Effector CD8-positive, alpha-beta T cell (primary cell): ENCODE data around the gene ESRRA.

Experiments
- DNase-seq: peaks from one replicate; lab custom pipeline; 2025; lab: John Stamatoyannopoulos, UW

Gene ESRRA

DNA sequence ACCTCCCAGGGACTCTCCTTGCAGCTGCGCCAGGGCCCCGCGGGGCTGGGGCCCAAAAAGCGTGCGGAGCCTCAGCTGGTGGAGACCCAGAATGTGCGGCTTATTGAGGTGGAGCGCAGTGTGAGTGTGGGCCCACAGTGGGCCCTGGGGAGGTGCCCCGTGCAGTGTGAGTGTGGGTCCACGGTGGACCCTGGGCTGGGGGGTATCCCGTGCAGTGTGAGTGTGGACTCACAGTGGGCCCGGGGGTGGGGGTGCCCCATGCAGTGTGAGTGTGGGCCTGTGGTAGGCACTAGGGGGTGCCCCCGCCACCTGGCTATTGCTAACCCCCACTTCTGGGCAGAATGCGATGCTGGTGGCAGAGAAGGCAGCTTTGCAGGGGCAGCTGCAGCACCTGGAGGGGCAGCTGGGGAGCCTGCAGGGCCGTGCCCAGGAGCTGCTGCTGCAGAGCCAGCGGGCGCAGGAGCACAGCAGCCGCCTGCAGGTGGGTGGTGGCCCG, 45.9 kb downstream of the ESRRA start:
- DNase-seq: no peak

DNA sequence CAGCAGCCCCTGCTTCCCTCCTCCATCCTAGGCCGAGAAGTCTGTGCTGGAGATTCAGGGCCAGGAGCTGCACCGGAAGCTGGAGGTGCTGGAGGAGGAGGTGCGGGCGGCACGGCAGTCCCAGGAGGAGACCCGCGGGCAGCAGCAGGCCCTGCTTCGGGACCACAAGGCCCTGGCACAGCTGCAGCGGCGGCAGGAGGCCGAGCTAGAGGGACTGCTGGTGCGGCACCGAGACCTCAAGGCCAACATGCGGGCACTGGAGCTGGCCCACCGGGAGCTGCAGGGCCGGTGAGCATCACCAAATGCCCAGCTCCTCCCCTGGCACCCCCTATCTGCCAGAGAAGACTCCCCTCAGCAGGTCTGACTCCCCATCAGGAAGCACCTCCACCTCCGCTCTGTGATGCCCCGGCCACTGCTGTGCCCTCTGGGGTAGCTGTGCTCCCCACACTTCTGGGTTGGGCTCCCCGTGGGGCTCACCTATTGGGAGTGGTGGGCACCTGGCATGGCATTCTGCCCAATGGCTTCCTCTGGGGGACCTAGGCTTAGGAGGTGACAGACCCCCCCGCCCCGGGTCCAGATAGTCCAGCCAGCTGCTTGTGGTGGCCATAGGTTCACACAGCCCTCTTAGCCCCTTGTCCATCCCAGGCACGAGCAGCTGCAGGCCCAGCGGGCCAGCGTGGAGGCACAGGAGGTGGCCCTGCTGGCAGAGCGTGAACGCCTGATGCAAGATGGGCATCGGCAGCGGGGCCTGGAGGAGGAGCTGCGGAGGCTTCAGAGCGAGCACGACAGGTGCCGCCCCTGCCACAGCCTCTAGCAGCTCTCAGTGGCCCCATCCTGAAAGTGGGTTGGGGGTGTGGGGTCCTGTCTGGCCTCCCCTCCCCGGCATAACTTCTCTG, 47.0 kb downstream of the ESRRA start:
- DNase-seq: no peak

DNA sequence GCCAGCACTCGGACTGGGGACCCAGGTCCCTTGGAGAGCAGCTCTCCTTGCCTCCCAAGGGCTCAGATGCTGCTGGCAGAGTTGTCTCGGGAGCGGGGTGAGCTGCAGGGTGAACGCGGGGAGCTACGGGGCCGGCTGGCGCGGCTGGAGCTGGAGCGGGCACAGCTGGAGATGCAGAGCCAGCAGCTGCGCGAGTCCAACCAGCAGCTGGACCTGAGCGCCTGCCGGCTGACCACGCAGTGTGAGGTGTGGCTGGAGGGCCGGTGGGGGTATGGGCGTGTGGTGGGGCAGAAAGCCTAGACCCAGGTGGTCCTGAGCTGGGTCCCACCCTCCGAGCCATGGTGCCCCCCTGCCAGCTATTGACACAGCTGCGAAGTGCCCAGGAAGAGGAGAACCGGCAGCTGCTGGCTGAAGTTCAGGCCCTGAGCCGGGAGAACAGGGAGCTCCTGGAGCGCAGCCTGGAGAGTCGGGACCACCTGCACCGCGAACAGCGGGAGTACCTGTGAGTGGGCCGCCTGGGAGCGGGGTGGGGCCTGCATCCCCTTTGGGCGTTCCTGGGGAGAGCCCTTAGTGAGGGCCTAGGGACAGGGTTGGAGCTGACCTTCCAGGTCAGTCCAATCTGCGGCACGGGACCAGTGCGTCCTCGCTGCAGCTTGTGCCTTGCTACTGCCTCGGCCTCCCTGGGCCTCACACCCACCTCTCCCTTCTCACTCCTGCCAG, 47.8 kb downstream of the ESRRA start:
- DNase-seq: no peak

DNA sequence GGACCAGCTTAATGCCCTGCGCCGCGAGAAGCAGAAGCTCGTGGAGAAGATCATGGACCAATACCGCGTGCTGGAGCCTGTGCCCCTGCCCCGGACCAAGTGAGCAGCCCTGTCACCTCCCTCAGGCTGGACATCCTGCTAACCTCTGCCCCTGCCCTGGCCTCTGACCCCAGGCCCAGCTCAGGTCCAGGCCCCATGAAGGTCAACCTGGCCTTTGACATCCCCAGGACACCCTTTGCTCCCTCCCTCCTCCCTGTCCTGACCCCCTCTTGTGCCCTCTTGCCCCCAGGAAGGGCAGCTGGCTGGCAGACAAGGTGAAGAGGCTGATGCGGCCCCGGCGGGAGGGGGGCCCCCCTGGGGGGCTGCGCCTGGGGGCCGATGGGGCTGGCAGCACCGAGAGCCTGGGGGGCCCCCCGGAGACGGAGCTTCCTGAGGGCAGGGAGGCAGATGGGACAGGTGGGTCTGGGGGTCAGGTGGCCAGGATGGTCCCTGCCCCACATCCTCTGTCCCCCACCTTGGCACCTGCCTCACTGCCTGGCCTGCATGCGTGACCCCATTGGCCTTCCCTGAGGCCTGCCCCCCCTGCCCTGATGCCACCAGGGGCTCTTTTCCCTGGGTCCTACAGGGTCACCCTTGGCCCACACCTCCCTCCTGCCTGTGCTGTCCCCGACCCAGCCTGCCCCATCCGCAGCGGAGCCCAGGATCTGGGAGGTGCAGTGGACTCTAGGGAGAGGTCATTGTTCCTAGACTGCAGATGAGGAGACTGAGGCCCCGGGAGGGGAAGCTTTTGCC, 48.6 kb downstream of the ESRRA start:
- DNase-seq: no peak

DNA sequence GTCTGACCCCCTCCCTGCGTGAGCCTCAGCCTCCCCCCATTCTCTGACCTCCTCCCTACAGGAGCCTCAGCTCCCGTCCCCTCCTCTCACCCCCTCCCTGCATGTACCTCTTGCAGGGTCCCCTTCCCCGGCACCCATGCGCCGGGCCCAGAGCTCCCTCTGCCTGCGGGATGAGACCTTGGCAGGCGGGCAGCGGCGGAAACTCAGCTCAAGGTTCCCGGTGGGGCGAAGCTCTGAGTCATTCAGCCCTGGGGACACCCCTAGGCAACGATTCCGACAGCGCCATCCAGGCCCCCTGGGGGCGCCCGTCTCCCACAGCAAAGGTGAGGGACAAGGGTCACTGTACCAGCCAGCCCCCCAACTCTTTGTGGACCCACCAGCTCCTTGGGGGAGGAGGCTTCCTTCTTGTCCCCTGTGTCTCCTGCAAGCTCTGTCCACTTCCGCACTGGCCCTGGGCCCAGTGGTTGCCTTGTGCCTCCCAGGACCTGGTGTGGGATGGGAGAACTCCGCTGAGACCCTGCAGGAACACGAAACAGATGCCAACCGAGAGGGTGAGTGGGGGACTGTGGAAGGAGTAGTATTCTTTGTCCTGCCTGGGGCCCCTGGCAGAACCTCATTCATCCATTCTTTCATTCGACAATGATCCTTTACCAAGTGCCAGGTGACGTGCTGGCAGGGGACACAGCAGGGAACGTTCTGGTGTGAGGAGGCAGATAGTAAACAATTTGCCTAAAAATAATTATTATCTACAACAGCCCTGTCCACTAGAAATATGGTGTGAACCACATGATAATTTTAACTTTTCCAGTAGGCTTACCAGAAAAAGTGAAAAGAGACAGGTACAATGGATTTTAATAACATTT, 50.0 kb downstream of the ESRRA start:
- peak; percentile 28 for DNase-seq

DNA sequence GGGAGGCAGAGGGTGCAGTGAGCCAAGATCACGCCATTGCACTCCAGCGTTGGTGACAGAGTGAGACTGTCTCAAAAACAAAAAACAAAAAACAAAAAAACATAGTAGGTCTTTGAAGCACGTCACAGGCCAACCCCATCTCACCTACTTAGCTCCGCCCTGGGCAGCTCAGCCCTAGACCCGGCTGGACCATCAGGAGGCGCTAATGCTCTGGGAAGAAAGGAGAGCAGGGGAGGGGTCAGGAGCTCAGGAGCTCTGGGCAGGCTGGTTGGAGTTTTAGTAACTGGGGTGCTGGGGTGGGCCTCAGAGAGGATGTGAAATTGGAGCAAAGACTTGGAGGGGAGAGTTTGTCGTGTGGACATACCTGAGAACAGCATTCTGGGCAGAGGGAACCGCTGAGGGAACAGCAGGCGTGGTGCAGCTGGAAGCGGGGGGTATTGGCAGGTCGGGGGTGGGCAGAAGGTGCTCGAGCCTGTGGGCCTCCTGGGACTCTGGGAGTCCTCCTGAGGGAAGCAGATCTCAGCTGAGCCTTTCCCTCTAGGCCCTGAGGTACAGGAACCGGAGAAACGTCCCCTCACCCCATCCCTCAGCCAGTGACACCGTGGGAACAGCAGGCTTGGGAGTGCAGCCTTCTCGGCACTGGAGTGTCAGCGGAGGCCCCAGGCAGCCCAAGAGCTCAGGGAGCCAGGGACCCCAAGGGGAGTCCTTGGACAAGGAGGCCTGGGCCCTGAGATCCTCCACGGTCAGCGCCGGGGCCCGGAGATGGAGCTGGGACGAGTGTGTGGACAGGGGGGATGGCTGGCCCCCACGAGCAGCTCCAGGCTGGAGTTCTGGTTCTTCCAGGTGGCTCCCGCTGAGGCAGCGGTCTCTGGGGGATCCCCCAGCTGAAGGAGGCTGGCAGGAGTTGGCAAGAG, 51.4 kb downstream of the ESRRA start:
- DNase-seq: no peak

DNA sequence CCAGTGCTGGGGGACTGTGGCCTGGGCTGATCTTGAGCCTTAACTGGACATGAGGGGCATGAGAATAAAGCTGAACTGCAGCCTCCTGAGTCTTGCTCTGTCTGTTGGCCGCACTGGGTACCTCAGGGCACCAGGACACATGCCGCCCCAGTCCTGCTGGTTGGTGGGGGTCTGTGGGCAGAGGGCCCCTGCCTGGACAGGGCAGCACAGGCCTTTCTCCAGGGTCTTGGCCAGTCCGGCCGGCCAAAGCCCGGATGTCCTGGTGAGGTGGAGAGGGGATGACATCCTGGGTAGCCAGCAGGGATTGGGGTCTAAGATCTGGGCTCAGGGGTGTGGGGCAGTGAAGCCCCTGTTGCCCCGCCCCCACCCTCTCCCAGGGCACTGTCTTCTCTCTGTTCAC, 52.1 kb downstream of the ESRRA start:
- no peak for DNase-seq

DNA sequence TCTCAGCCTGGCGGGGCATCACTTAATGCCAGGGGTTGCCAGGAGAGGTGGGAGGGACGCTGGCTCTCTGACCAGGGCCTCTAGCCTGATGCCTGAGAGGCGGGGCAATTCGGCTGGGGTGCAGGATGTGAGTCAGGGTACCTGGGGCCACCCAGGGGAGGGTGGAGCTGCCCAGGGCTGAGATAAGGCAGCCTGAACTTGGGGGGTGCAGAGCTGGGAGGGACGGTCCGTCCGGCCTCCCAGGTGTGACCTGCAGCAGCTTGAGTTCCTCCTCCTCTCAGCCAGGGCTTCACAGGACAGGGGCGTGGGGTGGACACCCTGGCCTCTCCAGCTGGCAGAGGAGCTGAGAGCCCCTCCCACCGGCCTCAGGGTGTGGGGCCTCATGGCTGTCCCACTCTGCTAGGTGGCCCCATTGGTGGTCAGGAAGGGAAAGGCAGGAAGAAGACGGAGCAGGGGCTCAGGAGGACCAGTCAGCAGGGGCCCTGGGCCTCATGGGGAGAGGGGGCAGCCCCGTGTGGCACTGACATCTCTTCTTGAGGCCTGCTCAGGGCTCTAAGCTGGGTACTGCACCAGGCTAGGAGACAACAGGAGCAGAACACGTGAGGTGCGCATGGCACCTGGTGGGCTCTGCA, 52.7 kb downstream of the ESRRA start:
- DNase-seq: no peak

DNA sequence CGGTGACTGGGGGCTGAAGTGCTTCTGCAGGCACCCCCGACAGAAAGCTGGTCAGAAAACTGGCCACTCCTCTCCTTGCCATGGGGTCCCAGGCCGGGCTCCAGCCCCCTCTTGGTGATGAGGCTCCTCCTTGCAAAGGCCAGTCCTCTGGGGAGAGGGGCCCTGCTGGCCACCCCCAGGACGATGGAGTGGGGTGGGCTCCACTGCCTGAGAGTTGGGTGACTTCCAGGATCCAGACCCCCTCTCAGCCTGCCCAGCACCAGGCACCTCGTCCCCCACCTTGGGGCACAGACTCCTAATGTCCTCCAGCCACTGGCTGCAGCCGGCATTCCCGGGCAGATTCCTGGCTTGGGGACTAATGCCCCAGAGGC, 53.2 kb downstream of the ESRRA start:
- DNase-seq: no peak

DNA sequence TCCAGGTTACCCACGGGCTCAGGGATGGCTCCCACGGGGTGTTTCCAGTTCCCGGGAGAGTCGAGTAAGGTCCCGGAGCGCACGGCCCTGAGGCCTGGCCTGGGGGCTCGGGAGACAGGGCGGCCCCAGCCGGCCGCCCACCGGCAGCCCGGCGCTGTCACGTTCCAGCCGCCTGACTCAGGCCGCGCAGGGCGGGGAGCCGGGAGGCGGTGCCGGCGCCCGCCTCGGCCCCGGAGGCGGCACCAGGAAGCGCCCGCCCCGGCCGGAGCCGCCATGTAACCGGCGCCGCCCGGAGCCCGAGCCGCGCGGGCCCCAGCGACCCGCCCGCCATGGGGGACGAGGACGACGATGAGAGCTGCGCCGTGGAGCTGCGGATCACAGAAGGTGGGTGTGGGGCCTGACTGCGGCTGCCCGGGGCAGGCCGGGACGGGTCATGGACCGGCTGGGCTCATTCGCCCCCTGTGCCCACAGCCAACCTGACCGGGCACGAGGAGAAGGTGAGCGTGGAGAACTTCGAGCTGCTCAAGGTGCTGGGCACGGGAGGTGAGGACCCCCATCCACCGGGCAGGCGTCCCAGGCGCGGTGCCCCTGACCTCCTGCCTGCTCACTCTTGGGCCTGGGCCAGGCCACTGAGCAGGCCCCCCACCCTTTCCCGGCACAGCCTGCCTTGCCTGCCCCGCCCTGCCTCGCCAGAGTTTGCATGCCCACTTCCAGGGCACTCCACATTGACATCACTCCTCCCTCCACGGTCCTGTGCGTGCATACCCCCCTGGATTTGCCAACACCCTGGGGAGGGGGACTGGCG, 53.8 kb downstream of the ESRRA start, which contains the start of gene RPS6KA4:
Gene RPS6KA4, plus strand, starts transcription at position 256 of the 805 bp plus-strand sequence. Its CDS starts 74 bp downstream, at position 330.
- DNase-seq: no peak

DNA sequence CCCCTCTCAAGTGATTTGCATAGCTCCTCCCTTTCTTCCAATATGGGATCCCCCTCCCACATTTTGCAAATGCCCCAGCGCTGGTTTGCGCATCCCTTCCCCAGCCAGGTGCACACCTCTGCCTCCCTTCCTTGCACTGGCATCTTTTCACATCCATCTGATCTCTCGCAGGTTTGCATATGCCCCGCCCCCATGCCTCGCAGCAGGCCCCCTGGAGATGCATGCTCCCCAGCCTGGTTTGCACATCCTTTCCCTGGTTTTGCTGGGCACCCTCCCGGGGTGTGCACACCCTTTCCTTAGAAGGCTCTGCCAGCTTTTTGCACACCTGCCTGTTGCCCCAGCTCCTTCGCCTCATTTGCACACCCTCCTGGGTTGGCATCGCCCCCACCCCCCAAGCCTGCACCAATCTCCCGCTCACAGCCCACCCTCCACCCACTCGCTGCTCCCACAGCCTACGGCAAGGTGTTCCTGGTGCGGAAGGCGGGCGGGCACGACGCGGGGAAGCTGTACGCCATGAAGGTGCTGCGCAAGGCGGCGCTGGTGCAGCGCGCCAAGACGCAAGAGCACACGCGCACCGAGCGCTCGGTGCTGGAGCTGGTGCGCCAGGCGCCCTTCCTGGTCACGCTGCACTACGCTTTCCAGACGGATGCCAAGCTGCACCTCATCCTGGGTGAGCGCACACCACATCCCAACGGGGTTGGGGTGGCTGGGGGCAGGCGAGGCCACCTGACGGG, 54.6 kb downstream of the ESRRA start:
- DNase-seq: peak; percentile 13

DNA sequence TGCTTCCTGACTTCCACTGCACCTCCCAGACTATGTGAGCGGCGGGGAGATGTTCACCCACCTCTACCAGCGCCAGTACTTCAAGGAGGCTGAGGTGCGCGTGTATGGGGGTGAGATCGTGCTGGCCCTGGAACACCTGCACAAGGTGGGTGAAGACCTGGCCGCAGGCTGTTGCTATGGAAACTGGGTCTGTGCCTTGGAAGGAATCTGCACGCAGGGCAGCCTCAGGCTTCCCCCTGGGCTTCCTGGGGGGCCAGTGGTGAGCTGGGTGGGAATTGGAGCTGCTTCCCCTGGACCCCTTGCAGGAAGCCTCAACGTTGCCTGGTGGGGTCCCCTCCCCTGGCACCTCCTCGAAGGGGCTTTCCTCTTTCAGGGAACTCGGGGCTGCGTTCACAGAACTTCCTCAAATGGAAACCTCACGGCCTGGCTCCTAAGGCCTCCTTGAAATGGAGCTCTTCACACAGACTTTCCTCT, 55.2 kb downstream of the ESRRA start:
- DNase-seq: no peak

DNA sequence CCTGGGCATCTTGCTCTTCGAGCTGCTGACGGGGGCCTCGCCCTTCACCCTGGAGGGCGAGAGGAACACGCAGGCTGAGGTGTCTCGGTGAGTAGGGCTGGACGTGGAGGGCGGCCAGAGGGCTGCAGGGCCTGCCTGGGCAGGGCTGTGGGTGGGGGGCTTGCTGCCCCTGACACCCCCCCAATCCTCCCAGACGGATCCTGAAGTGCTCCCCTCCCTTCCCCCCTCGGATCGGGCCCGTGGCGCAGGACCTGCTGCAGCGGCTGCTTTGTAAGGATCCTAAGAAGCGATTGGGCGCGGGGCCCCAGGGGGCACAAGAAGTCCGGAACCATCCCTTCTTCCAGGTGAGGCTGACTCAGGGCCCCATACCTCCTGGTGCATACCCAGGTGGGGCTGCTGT, 56.3 kb downstream of the ESRRA start:
- DNase-seq: no peak

DNA sequence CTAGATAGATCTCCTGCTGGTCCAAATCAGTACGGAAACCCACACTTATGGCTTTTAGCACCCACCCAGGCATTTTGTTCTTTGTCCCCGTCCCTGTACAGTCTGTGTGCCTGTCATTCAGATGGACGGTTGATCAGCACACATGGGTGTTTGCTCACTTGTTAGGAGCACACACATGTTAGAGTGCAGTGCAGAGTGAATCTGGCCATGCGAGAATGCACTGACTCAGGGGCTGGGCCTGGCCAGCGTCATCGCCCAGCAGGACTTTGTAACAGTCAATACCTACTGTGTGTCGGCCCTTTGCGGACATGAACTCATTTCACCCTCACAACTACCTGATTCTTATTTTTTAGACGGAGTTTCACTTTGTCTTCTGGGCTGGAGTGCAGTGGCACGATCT, 57.0 kb downstream of the ESRRA start:
- DNase-seq: no peak

DNA sequence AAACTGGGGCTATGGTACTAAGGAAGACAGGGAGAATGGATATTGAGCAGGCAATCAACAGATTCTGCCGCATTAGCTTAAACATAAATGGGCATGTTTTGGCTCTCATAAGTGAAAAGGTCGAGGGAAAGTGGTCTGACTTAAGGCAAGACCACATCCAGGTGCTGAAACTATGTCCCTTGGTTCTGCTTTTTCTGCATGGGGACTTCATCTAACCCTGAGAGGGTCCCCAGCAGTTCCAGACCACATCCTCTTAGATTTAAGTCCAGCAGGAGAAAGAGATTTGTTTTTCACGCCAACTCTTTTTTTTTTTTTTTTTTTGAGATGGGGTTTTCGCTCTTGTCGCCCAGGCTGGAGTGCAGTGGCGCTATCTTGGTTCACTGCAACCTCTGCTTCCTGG, 59.1 kb downstream of the ESRRA start:
- DNase-seq: no peak

DNA sequence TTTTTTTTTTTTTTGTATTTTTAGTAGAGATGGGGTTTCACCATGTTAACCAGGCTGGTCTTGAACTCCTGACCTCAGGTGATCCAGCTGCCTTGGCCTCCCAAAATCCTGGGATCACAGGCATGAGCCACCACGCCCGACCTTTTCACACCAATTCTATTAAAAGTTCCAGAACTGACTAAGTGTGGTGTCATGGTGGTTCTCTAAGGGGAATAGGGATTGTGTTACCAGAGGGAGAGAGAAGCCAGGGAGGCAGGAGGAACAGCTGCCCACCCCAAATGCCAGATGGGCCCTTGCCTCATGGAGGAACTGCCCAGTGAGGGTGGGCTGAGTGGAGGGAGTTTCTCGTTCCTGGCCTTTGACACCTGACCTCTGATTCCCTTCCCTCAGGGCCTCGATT, 59.6 kb downstream of the ESRRA start:
- no peak for DNase-seq
